Stimulated activated CD8-positive, alpha-beta memory T cell treated with anti-CD3 and anti-CD28 coated beads, Interleukin-12 subunit alpha, Interleukin-12 subunit beta, amount 100 ng/mL, for 1 hour (primary cell): ENCODE data around the gene VPS51.

Experiments
- DNase-seq: peaks from one replicate; pipeline ENCODE4 v3.0.0-alpha.2; 2020; ENCODE audit warnings: low read depth

Gene VPS51

GRCh38 chr11:65095974-65096806 is at the start of gene VPS51:
Gene VPS51, plus strand, starts transcription at chr11:65096214. Its CDS starts 37 bp downstream, at chr11:65096251.
- peak; percentile 73 for DNase-seq

GRCh38 chr11:65047581-65048422 is 48.2 kb upstream of the VPS51 start:
- no peak for DNase-seq

GRCh38 chr11:65051398-65051858 is 44.6 kb upstream of the VPS51 start:
- no peak for DNase-seq

- no peak for DNase-seq
Observed at GRCh38 chr11:65053827-65054508, 42.0 kb upstream of the VPS51 start.

GRCh38 chr11:65055538-65055937 is 40.5 kb upstream of the VPS51 start:
- DNase-seq = no peak

GRCh38 chr11:65056999-65057398 is 39.0 kb upstream of the VPS51 start:
- DNase-seq = no peak

GRCh38 chr11:65057526-65057925 is 38.5 kb upstream of the VPS51 start:
- no peak for DNase-seq

GRCh38 chr11:65058012-65058411 is 38.0 kb upstream of the VPS51 start:
- DNase-seq = no peak

GRCh38 chr11:65058419-65059054 is 37.5 kb upstream of the VPS51 start, which contains the start of gene NAALADL1:
Gene NAALADL1, minus strand, starts transcription at chr11:65058553. Its CDS starts 32 bp downstream, at chr11:65058521.
- DNase-seq = no peak

GRCh38 chr11:65059523-65059922 is 36.5 kb upstream of the VPS51 start:
- no peak for DNase-seq

- no peak for DNase-seq
Observed at GRCh38 chr11:65059959-65060824, 35.8 kb upstream of the VPS51 start.

- DNase-seq = no peak
Observed at GRCh38 chr11:65060913-65061408, 35.1 kb upstream of the VPS51 start.

- no peak for DNase-seq
Observed at GRCh38 chr11:65063532-65063931, 32.5 kb upstream of the VPS51 start.

GRCh38 chr11:65064847-65065240 is 31.2 kb upstream of the VPS51 start:
- no peak for DNase-seq

GRCh38 chr11:65065851-65066250 is 30.2 kb upstream of the VPS51 start:
- DNase-seq = no peak

GRCh38 chr11:65066315-65066714 is 29.7 kb upstream of the VPS51 start:
- no peak for DNase-seq

- no peak for DNase-seq
Observed at GRCh38 chr11:65066805-65067291, 29.2 kb upstream of the VPS51 start.

GRCh38 chr11:65067446-65067845 is 28.6 kb upstream of the VPS51 start:
- DNase-seq = no peak

- no peak for DNase-seq
Observed at GRCh38 chr11:65069217-65069616, 26.8 kb upstream of the VPS51 start.

GRCh38 chr11:65071907-65072630 is 23.9 kb upstream of the VPS51 start:
- DNase-seq = no peak
